Skin epidermis (tissue), 12 donors: Measurements from ENCODE around the gene GNG11.

Source experiments
- H3K27ac ChIP-seq, 21 experiments: fragments of 200-600 bp; sonication (generic) in 11 of 21; one replicate each; pipeline ENCODE4 v1.5.0; 2020; ENCODE audit warnings: mild to moderate bottlenecking in 3 of 21, inconsistent platforms in 2 of 21, moderate library complexity in 2 of 21
- H3K4me3 ChIP-seq, 7 experiments: fragments of 200-600 bp; sonication (generic) in 2 of 7; one replicate each; pipeline ENCODE4 v1.5.0; 2020; ENCODE audit warnings: inconsistent platforms in 2 of 7, mild to moderate bottlenecking in 2 of 7, moderate library complexity in 1 of 7

Gene GNG11

GRCh38 chr7:93921607-93922566 lies at the start of gene GNG11:
GNG11 (plus strand) TSS chr7:93921735; CDS start chr7:93922138, 403 bp downstream.
- Histone ChIP-seq H3K27ac (peak within 1 kb of the TSS in 20 of 21 experiments; percentile 53 to 94 (median 83)), H3K4me3 (peak within 1 kb of the TSS; percentile 13 to 46 (median 42))

GRCh38 chr7:93873998-93874574 lies 47.4 kb upstream of the GNG11 start:
- no peak overlapping the region for H3K27ac ChIP-seq

GRCh38 chr7:93877742-93878141 lies 43.8 kb upstream of the GNG11 start:
- Histone ChIP-seq H3K4me3 (no peak overlapping the region), H3K27ac (no peak overlapping the region)

More at GRCh38 chr7:93873998-93874574, 47.4 kb upstream of the GNG11 start:
- H3K4me3 ChIP-seq, result no peak overlapping the region

GRCh38 chr7:93879356-93879755 lies 42.2 kb upstream of the GNG11 start:
- Histone ChIP-seq H3K4me3 (no peak overlapping the region), H3K27ac (no peak overlapping the region)

- Histone ChIP-seq H3K27ac (no peak overlapping the region), H3K4me3 (no peak overlapping the region)
Measured at GRCh38 chr7:93882468-93882867, 39.1 kb upstream of the GNG11 start.

GRCh38 chr7:93883078-93883916 lies 38.2 kb upstream of the GNG11 start:
- no peak overlapping the region for H3K4me3 ChIP-seq
- no peak overlapping the region for H3K27ac ChIP-seq

- Histone ChIP-seq H3K27ac (no peak overlapping the region), H3K4me3 (no peak overlapping the region)
Measured at GRCh38 chr7:93883917-93884345, 37.6 kb upstream of the GNG11 start.

- Histone ChIP-seq H3K4me3 (no peak overlapping the region), H3K27ac (no peak overlapping the region)
Measured at GRCh38 chr7:93884541-93884940, 37.0 kb upstream of the GNG11 start.

- Histone ChIP-seq H3K27ac (no peak overlapping the region), H3K4me3 (no peak overlapping the region)
Measured at GRCh38 chr7:93889261-93889660, 32.3 kb upstream of the GNG11 start.

- Histone ChIP-seq H3K4me3 (peak overlapping the region; percentile 4 to 42 (median 27)), H3K27ac (peak overlapping the region in 1 of 21 experiments; percentile 20)
Measured at GRCh38 chr7:93890041-93890463, 31.5 kb upstream of the GNG11 start.

GRCh38 chr7:93890464-93891068 lies 31.0 kb upstream of the GNG11 start, which contains the start of gene TFPI2:
TFPI2 (minus strand) TSS chr7:93890753; CDS start chr7:93890678, 75 bp downstream.
- peak within 1 kb of the TSS; percentile 4 to 42 (median 27) for H3K4me3 ChIP-seq
- peak within 1 kb of the TSS in 1 of 21 experiments; percentile 20 for H3K27ac ChIP-seq

GRCh38 chr7:93894426-93894825 lies 27.1 kb upstream of the GNG11 start:
- H3K27ac ChIP-seq, result no peak overlapping the region
- no peak overlapping the region for H3K4me3 ChIP-seq

- H3K4me3 ChIP-seq, result no peak overlapping the region
- H3K27ac ChIP-seq, result no peak overlapping the region
Measured at GRCh38 chr7:93894966-93895640, 26.4 kb upstream of the GNG11 start.

GRCh38 chr7:93895859-93896600 lies 25.5 kb upstream of the GNG11 start:
- Histone ChIP-seq H3K27ac (no peak overlapping the region), H3K4me3 (no peak overlapping the region)

- Histone ChIP-seq H3K4me3 (no peak overlapping the region), H3K27ac (no peak overlapping the region)
Measured at GRCh38 chr7:93897680-93898079, 23.9 kb upstream of the GNG11 start.

GRCh38 chr7:93902777-93903423 lies 18.6 kb upstream of the GNG11 start:
- Histone ChIP-seq H3K27ac (no peak overlapping the region), H3K4me3 (no peak overlapping the region)

GRCh38 chr7:93906267-93906666 lies 15.3 kb upstream of the GNG11 start, which contains the start of gene GNGT1:
GNGT1 (plus strand) TSS chr7:93906567; CDS start chr7:93906747, 180 bp downstream.
- Histone ChIP-seq H3K27ac (no peak within 1 kb of the TSS), H3K4me3 (no peak within 1 kb of the TSS)
